WTC11 (cell line): ENCODE data around the gene SDCCAG8. TPM values are rescaled to one million over a fixed set of nuclear protein-coding genes. Genes with fewer than 3 reads are reported as not detected.

Source experiments
- ATAC-seq: fragments of 200-7000 bp; cut with Tn5 transposase; 2 replicates; pipeline ENCODE4 v1.10.0; 2021; ENCODE audit warnings: mild to moderate bottlenecking, moderate library complexity
- CTCF ChIA-PET: fragments of 300-600 bp; sonication (Branson Sonifier 250); formaldehyde crosslinking; loops from one replicate; lab custom pipeline; 2021; ENCODE audit warnings: antibody characterized with exemption; lab: Charles Lee
- POLR2A ChIA-PET: fragments of 350-600 bp; sonication (Branson Sonifier 250); formaldehyde crosslinking; loops from one replicate; lab custom pipeline; 2021; ENCODE audit warnings: antibody characterized with exemption; lab: Charles Lee
- DNase-seq: peaks from one replicate; pipeline ENCODE4 v3.0.0; 2021; ENCODE audit warnings: low spot score
- H3K27ac Mint-ChIP-seq: 2 replicates; pipeline ENCODE4 v1.8.0; 2021; ENCODE audit warnings: mixed read lengths
- H3K27me3 Mint-ChIP-seq: 2 replicates; pipeline ENCODE4 v1.8.0; 2021; ENCODE audit warnings: low read depth, mild to moderate bottlenecking, moderate library complexity, mixed read lengths
- H3K36me3 Mint-ChIP-seq: 2 replicates; pipeline ENCODE4 v1.8.0; 2021; ENCODE audit warnings: mixed read lengths
- H3K4me1 Mint-ChIP-seq: 2 replicates; pipeline ENCODE4 v1.8.0; 2022; ENCODE audit warnings: mixed read lengths
- H3K4me3 Mint-ChIP-seq: 2 replicates; pipeline ENCODE4 v1.8.0; 2021; ENCODE audit warnings: mild to moderate bottlenecking, moderate library complexity, mixed read lengths
- H3K9me3 Mint-ChIP-seq: 2 replicates; pipeline ENCODE4 v1.8.0; 2021; ENCODE audit warnings: mixed read lengths
- AFF4 ChIP-seq: sonication (generic); formaldehyde crosslinking; IDR thresholded peaks from 2 replicates; pipeline ENCODE4 v1.8.1; 2023; ENCODE audit warnings: mild to moderate bottlenecking, missing genetic modification reagents, borderline replicate concordance
- ETV6 ChIP-seq: sonication (generic); formaldehyde crosslinking; IDR thresholded peaks from 2 replicates; pipeline ENCODE4 v1.8.1; 2022; ENCODE audit warnings: mild to moderate bottlenecking, missing genetic modification reagents
- GABPB1 ChIP-seq: sonication (generic); formaldehyde crosslinking; IDR thresholded peaks from 2 replicates; pipeline ENCODE4 v1.8.1; 2023; ENCODE audit warnings: mild to moderate bottlenecking, missing genetic modification reagents
- GRHL2 ChIP-seq: fragments of 250-450 bp; sonication (Bioruptor Pico); IDR thresholded peaks from 2 replicates; pipeline ENCODE4 v1.8.0; 2022; ENCODE audit warnings: mild to moderate bottlenecking, moderate library complexity; ENCODE audit not compliant: insufficient replicate concordance, severe bottlenecking
- MAX ChIP-seq: sonication (generic); formaldehyde crosslinking; IDR thresholded peaks from 2 replicates; pipeline ENCODE4 v1.8.0; 2022; ENCODE audit warnings: mild to moderate bottlenecking, missing genetic modification reagents
- NFATC4 ChIP-seq: fragments of 250-450 bp; sonication (Bioruptor Pico); IDR thresholded peaks from 2 replicates; pipeline ENCODE4 v1.9.0; 2021; ENCODE audit warnings: mild to moderate bottlenecking
- NR2C2 ChIP-seq: sonication (generic); formaldehyde crosslinking; IDR thresholded peaks from 2 replicates; pipeline ENCODE4 v1.8.0; 2022; ENCODE audit warnings: mild to moderate bottlenecking, missing genetic modification reagents
- NR3C1 ChIP-seq: sonication (generic); formaldehyde crosslinking; conservative IDR thresholded peaks from 2 replicates; pipeline ENCODE4 v1.8.1; 2023; ENCODE audit warnings: low read depth, mild to moderate bottlenecking, missing genetic modification reagents
- PRDM15 ChIP-seq: sonication (generic); formaldehyde crosslinking; IDR thresholded peaks from 2 replicates; pipeline ENCODE4 v1.8.0; 2022; ENCODE audit warnings: missing genetic modification reagents
- TEAD4 ChIP-seq: sonication (generic); formaldehyde crosslinking; IDR thresholded peaks from 2 replicates; pipeline ENCODE4 v1.8.0; 2022; ENCODE audit warnings: mild to moderate bottlenecking, missing genetic modification reagents
- TP53 ChIP-seq: sonication (generic); formaldehyde crosslinking; IDR thresholded peaks from 2 replicates; pipeline ENCODE4 v1.8.1; 2023; ENCODE audit warnings: mild to moderate bottlenecking, missing genetic modification reagents
- USF1 ChIP-seq: sonication (generic); formaldehyde crosslinking; IDR thresholded peaks from 2 replicates; pipeline ENCODE4 v1.8.0; 2022; ENCODE audit warnings: mild to moderate bottlenecking, missing genetic modification reagents
- ZNF232 ChIP-seq: sonication (generic); formaldehyde crosslinking; IDR thresholded peaks from 2 replicates; pipeline ENCODE4 v1.8.0; 2022; ENCODE audit warnings: mild to moderate bottlenecking, missing genetic modification reagents
- ZNF416 ChIP-seq: fragments of 250-450 bp; sonication (Bioruptor Pico); IDR thresholded peaks from 2 replicates; pipeline ENCODE4 v1.9.0; 2021; ENCODE audit warnings: mild to moderate bottlenecking, inconsistent platforms
- ZNF512 ChIP-seq: sonication (generic); formaldehyde crosslinking; IDR thresholded peaks from 2 replicates; pipeline ENCODE4 v1.8.1; 2022; ENCODE audit warnings: missing genetic modification reagents, borderline replicate concordance
- total RNA-seq: library from RNA; stranded (reverse); gene quantifications from 3 replicates; pipeline ENCODE4 v1.2.3, GENCODE V29; 2021

The SDCCAG8 gene
- total RNA-seq, 1 experiment from 2014 or later, result 44.3 TPM

GRCh38 chr1:243473227-243474135 lies 217.6 kb downstream of the SDCCAG8 start:
- H3K27me3 Mint-ChIP-seq, result no peaks in the 10 kb centered on the region
- CTCF ChIA-PET, result interaction anchor here (0.9 kb wide), 1 partner anchor 18 kb away, joined by 3 read pairs; no protein-coding TSS in a partner anchor
- peak overlapping the region; percentile 11; the same call in 1 of the 2 replicates for H3K27ac Mint-ChIP-seq
- H3K4me3 Mint-ChIP-seq, result peak overlapping the region; percentile 13
- TF ChIP-seq USF1 (no peak), ZNF512 (CRISPR knock-in tag) (no peak), NR2C2 (no peak), PRDM15 (CRISPR knock-in tag) (no peak), TP53 (CRISPR knock-in tag) (no peak), ETV6 (CRISPR knock-in tag) (no peak), TEAD4 (CRISPR knock-in tag) (no peak), NR3C1 (CRISPR knock-in tag) (no peak), GABPB1 (CRISPR knock-in tag) (no peak), AFF4 (CRISPR knock-in tag) (no peak), MAX (CRISPR knock-in tag) (no peak), ZNF232 (no peak), ZNF416 (CRISPR knock-in tag) (no peak), NFATC4 (CRISPR knock-in tag) (no peak), GRHL2 (CRISPR knock-in tag) (no peak)
- TF ChIP-seq, all 79 proteins: peak for 0
- H3K9me3 Mint-ChIP-seq, result no peaks in the 10 kb centered on the region
- ATAC-seq (no peak), DNase-seq (no peak)
- no peaks in the 10 kb centered on the region for H3K36me3 Mint-ChIP-seq
- POLR2A ChIA-PET, result no interaction called here
- H3K4me1 Mint-ChIP-seq, result peaks cover 66% of the 10 kb centered on the region
